ENCODE measurements around the gene MLEC. TPM values are rescaled to one million over a fixed set of nuclear protein-coding genes. Genes with fewer than 3 reads are reported as not detected.

The MLEC gene
- total RNA-seq, 1 donor from 2014 or later = 100 TPM

DNA sequence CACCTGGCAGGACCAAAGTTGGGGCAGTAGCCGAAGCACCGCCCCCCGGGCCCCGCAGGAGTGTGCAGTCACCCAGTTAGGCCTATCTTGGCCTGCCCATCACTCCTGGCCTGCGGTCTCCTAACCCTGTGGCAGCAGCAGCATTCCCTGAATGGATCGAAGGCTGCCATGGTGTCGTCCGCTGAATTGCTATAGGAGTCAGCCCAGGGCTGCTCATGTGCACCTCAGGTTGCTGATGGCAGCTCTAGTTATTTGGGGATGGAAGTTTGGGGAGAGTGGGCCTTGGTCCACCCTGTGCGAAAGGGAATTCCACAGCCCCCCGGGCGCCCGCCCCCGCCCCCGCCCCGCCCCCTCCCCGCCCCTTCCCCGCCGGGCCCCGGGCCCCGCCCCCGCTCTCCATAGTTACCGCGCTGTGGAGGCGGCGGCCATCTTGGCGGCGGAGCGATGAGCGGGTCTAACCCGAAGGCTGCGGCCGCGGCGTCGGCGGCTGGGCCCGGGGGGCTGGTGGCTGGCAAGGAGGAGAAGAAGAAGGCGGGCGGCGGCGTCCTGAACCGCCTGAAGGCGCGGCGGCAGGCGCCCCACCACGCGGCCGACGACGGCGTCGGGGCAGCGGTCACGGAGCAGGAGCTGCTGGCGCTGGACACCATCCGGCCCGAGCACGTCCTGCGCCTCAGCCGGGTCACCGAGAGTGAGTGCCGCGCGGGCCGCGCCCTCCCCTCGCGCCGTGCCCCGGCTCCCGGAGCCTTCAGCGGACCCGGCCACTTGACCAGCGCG, 23.3 kb downstream of the MLEC start, which contains the start of gene UNC119B:
Gene UNC119B, plus strand, starts transcription at position 428 of the 774 bp plus-strand sequence. Its CDS starts 17 bp downstream, at position 445.
- Histone ChIP-seq H4K20me1 (ENCODE audit: low read depth) (peaks cover 43% of the 10 kb centered on the region), H2AFZ (replicated peaks) (peak within 1 kb of the TSS; percentile 95), H3K27me3 (no peaks in the 10 kb centered on the region), H3K9me3 (ENCODE audit: low read depth) (no peaks in the 10 kb centered on the region), H3K36me3 (no peaks in the 10 kb centered on the region), H3K27ac (peak within 1 kb of the TSS; percentile 51), H3K79me2 (ENCODE audit: low read depth) (peaks cover 44% of the 10 kb centered on the region), H3F3A (ENCODE audit: low read depth) (peaks cover 14% of the 10 kb centered on the region), H3K4me3 (peak within 1 kb of the TSS; percentile 100), H3K4me2 (peak within 1 kb of the TSS; percentile 100), H3K9ac (peak within 1 kb of the TSS; percentile 90), H3K4me1 (peaks cover 20% of the 10 kb centered on the region)
- H3K27ac Mint-ChIP-seq = peak within 1 kb of the TSS; percentile 97
- no peaks in the 10 kb centered on the region for H3K27me3 Mint-ChIP-seq (ENCODE audit: insufficient read depth, low read depth)
- H3K9me3 Mint-ChIP-seq = no peaks in the 10 kb centered on the region
- TF ChIP-seq, protein P1, sequence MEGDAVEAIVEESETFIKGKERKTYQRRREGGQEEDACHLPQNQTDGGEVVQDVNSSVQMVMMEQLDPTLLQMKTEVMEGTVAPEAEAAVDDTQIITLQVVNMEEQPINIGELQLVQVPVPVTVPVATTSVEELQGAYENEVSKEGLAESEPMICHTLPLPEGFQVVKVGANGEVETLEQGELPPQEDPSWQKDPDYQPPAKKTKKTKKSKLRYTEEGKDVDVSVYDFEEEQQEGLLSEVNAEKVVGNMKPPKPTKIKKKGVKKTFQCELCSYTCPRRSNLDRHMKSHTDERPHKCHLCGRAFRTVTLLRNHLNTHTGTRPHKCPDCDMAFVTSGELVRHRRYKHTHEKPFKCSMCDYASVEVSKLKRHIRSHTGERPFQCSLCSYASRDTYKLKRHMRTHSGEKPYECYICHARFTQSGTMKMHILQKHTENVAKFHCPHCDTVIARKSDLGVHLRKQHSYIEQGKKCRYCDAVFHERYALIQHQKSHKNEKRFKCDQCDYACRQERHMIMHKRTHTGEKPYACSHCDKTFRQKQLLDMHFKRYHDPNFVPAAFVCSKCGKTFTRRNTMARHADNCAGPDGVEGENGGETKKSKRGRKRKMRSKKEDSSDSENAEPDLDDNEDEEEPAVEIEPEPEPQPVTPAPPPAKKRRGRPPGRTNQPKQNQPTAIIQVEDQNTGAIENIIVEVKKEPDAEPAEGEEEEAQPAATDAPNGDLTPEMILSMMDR (IDR thresholded peaks at IDR 0.05) = no peak
- TF ChIP-seq EZH2 (IDR thresholded peaks at IDR 0.05) (peak; percentile 30), EZH2phosphoT487 (IDR thresholded peaks at IDR 0.05) (no peak)
- H3K36me3 Mint-ChIP-seq = peaks cover 10% of the 10 kb centered on the region
- DNase-seq (ENCODE audit: low spot score) = peak; percentile 90
- H3K4me3 Mint-ChIP-seq = peak within 1 kb of the TSS; percentile 89
- peaks cover 26% of the 10 kb centered on the region for H3K4me1 Mint-ChIP-seq

- peaks cover 14% of the 10 kb centered on the region for H3F3A ChIP-seq (ENCODE audit: low read depth)
- Mint-ChIP-seq H3K27ac (peak overlapping the region; percentile 47), H3K36me3 (peaks cover 11% of the 10 kb centered on the region), H3K4me3 (peak overlapping the region; percentile 89), H3K27me3 (ENCODE audit: insufficient read depth, low read depth) (peaks cover 3% of the 10 kb centered on the region), H3K9me3 (no peaks in the 10 kb centered on the region), H3K4me1 (peaks cover 26% of the 10 kb centered on the region)
- H3K27me3 ChIP-seq = no peaks in the 10 kb centered on the region
- peak overlapping the region; percentile 100 for H3K4me2 ChIP-seq
- peak overlapping the region; percentile 90 for H3K9ac ChIP-seq
- no peak overlapping the region for H3K27ac ChIP-seq
- no peaks in the 10 kb centered on the region for H3K9me3 ChIP-seq (ENCODE audit: low read depth)
- DNase-seq (ENCODE audit: low spot score) = peak; percentile 65
- H3K36me3 ChIP-seq = no peaks in the 10 kb centered on the region
- H3K4me3 ChIP-seq = peak overlapping the region; percentile 100
- peak overlapping the region; percentile 95 for H2AFZ ChIP-seq (replicated peaks)
- TF ChIP-seq, protein P1 (IDR thresholded peaks at IDR 0.05) = no peak
- peak; percentile 1 for TF ChIP-seq EZH2 (IDR thresholded peaks at IDR 0.05)
- no peak for TF ChIP-seq EZH2phosphoT487 (IDR thresholded peaks at IDR 0.05)
- H3K79me2 ChIP-seq (ENCODE audit: low read depth) = peaks cover 49% of the 10 kb centered on the region
- peaks cover 20% of the 10 kb centered on the region for H3K4me1 ChIP-seq
- peaks cover 47% of the 10 kb centered on the region for H4K20me1 ChIP-seq (ENCODE audit: low read depth)
These were observed 23.9 kb downstream of the MLEC start for GRCh38 chr12:120710805-120711296.

DNA sequence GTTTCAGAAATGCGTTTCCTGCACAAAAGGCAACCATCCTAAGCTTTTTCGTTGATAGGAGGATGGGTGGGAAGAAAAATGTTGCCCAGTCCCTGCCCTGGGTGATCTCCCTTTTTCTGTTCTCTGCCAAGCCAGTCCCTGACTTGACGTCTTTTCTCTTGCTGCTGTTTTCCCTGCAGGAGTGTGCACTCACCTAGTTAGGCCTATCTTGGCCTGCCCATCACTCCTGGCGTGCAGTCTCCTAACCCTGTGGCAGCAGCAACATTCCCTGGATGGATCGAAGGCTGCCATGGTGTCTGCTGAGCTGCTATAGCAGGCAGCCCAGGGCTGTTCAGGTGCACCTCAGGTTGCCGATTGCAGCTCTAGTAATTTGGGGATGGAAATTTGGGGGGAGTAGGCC, 24.5 kb downstream of the MLEC start:
- Histone ChIP-seq H3K36me3 (no peaks in the 10 kb centered on the region), H2AFZ (replicated peaks) (no peak overlapping the region), H3K4me3 (peak overlapping the region; percentile 100), H3K27ac (no peak overlapping the region), H3K4me2 (peak overlapping the region; percentile 100), H3F3A (ENCODE audit: low read depth) (peaks cover 14% of the 10 kb centered on the region), H3K9me3 (ENCODE audit: low read depth) (no peaks in the 10 kb centered on the region), H3K4me1 (peaks cover 20% of the 10 kb centered on the region), H3K9ac (peak overlapping the region; percentile 90), H3K79me2 (ENCODE audit: low read depth) (peaks cover 55% of the 10 kb centered on the region), H4K20me1 (ENCODE audit: low read depth) (peaks cover 53% of the 10 kb centered on the region), H3K27me3 (no peaks in the 10 kb centered on the region)
- DNase-seq (ENCODE audit: low spot score) = peak; percentile 8
- TF ChIP-seq EZH2phosphoT487 (IDR thresholded peaks at IDR 0.05) = no peak
- TF ChIP-seq, protein P1 (IDR thresholded peaks at IDR 0.05) = no peak
- TF ChIP-seq EZH2 (IDR thresholded peaks at IDR 0.05) = no peak
- H3K36me3 Mint-ChIP-seq = peaks cover 13% of the 10 kb centered on the region
- H3K27ac Mint-ChIP-seq = peak overlapping the region; percentile 47
- H3K27me3 Mint-ChIP-seq (ENCODE audit: insufficient read depth, low read depth) = peaks cover 3% of the 10 kb centered on the region
- H3K4me3 Mint-ChIP-seq = peak overlapping the region; percentile 89
- peaks cover 28% of the 10 kb centered on the region for H3K4me1 Mint-ChIP-seq
- no peaks in the 10 kb centered on the region for H3K9me3 Mint-ChIP-seq

Data from neural progenitor cell (in vitro differentiated cells).